DOHH2 (cell line): ENCODE data around the gene TRAF4.

Experiments
- H3F3A ChIP-seq: fragments of 200-600 bp; sonication (generic), shearing (Covaris generic); 2 replicates; pipeline ENCODE4 v1.6.0; 2016; ENCODE audit warnings: antibody characterized with exemption, mild to moderate bottlenecking; ENCODE audit not compliant: control insufficient read depth, insufficient read depth
- H3K27ac ChIP-seq: fragments of 200-600 bp; sonication (generic); 2 replicates; pipeline ENCODE4 v1.5.1; 2014; ENCODE audit warnings: low read depth, mild to moderate bottlenecking, low read length, moderate library complexity
- H3K27me3 ChIP-seq: fragments of 200-600 bp; sonication (generic); 2 replicates; pipeline ENCODE4 v1.6.1; 2014; ENCODE audit warnings: mild to moderate bottlenecking, low read length, mixed read lengths; ENCODE audit not compliant: control insufficient read depth
- H3K36me3 ChIP-seq: fragments of 200-600 bp; sonication (generic); 2 replicates; pipeline ENCODE4 v1.6.1; 2014; ENCODE audit warnings: mild to moderate bottlenecking, low read length, moderate library complexity, mixed read lengths; ENCODE audit not compliant: control insufficient read depth
- H3K4me1 ChIP-seq: fragments of 200-600 bp; sonication (generic); 2 replicates; pipeline ENCODE4 v1.6.1; 2014; ENCODE audit warnings: mild to moderate bottlenecking, low read length, mixed read lengths; ENCODE audit not compliant: control insufficient read depth
- H3K4me2 ChIP-seq: fragments of 200-600 bp; sonication (generic); 2 replicates; pipeline ENCODE4 v1.6.0; 2014; ENCODE audit warnings: mild to moderate bottlenecking, low read length, moderate library complexity
- H3K4me3 ChIP-seq: fragments of 200-600 bp; sonication (generic); 2 replicates; pipeline ENCODE4 v1.5.1; 2014; ENCODE audit warnings: mild to moderate bottlenecking, low read length, mixed read lengths
- H3K79me2 ChIP-seq: fragments of 200-600 bp; sonication (generic); 2 replicates; pipeline ENCODE4 v1.6.1; 2014; ENCODE audit warnings: mild to moderate bottlenecking, low read length, mixed read lengths; ENCODE audit not compliant: control insufficient read depth
- H3K9me2 ChIP-seq: fragments of 200-600 bp; sonication (generic); replicated peaks from 2 replicates; pipeline ENCODE4 v1.6.1; 2014; ENCODE audit warnings: mild to moderate bottlenecking, low read length, mixed read lengths; ENCODE audit not compliant: control insufficient read depth
- H3K9me3 ChIP-seq: fragments of 200-600 bp; sonication (generic); 2 replicates; pipeline ENCODE4 v1.6.1; 2014; ENCODE audit warnings: antibody characterized with exemption, low read length, mixed read lengths; ENCODE audit not compliant: control insufficient read depth, insufficient read depth
- H4K20me1 ChIP-seq: fragments of 200-600 bp; sonication (generic); 2 replicates; pipeline ENCODE4 v1.6.0; 2014; ENCODE audit warnings: low read depth, mild to moderate bottlenecking, antibody characterized with exemption, low read length, moderate library complexity; ENCODE audit not compliant: control insufficient read depth, insufficient read depth
- CTCF ChIP-seq: fragments of 200-600 bp; sonication (generic); IDR thresholded peaks from one replicate; pipeline ENCODE4 v1.5.1; 2014; ENCODE audit warnings: antibody characterized with exemption, mild to moderate bottlenecking, low read depth, low read length; ENCODE audit not compliant: poor library complexity, severe bottlenecking
- EZH2phosphoT487 ChIP-seq: fragments of 200-600 bp; sonication (generic); IDR thresholded peaks from 2 replicates; pipeline ENCODE4 v1.6.1; 2017; ENCODE audit warnings: borderline replicate concordance, mild to moderate bottlenecking, antibody characterized with exemption, low read length, moderate library complexity, mixed read lengths

Gene TRAF4

GRCh38 chr17:28759256-28759865 is 15.6 kb downstream of the TRAF4 start:
- H4K20me1 ChIP-seq: 0 out of 2 replicates have a peak, but pooled peaks cover 2% of the 10 kb centered on the region
- H3K79me2 ChIP-seq: no peaks in the 10 kb centered on the region
- H3K4me1 ChIP-seq: peaks cover 9% of the 10 kb centered on the region
- H3F3A ChIP-seq: no peaks in the 10 kb centered on the region; the same call in 1 of the 2 replicates
- TF ChIP-seq EZH2phosphoT487 (no peak), CTCF (no peak)
- no peak overlapping the region for H3K4me2 ChIP-seq
- no peak overlapping the region for H3K27ac ChIP-seq
- H3K4me3 ChIP-seq: no peak overlapping the region
- no peaks in the 10 kb centered on the region for H3K9me2 ChIP-seq
- peaks cover 34% of the 10 kb centered on the region for H3K36me3 ChIP-seq
- no peaks in the 10 kb centered on the region for H3K27me3 ChIP-seq
- H3K9me3 ChIP-seq: no peaks in the 10 kb centered on the region

GRCh38 chr17:28760601-28761562 is 17.1 kb downstream of the TRAF4 start:
- Histone ChIP-seq H3K4me2 (no peak overlapping the region), H3K36me3 (peaks cover 34% of the 10 kb centered on the region), H3K4me3 (no peak overlapping the region)

GRCh38 chr17:28763137-28763799 is 19.5 kb downstream of the TRAF4 start:
- Histone ChIP-seq H3F3A (no peaks in the 10 kb centered on the region), H3K4me3 (no peak overlapping the region), H3K4me2 (no peak overlapping the region), H3K36me3 (peaks cover 39% of the 10 kb centered on the region), H3K9me3 (no peaks in the 10 kb centered on the region), H3K27me3 (no peaks in the 10 kb centered on the region), H3K79me2 (no peaks in the 10 kb centered on the region), H3K4me1 (peaks cover 9% of the 10 kb centered on the region), H4K20me1 (no peaks in the 10 kb centered on the region), H3K27ac (no peak overlapping the region), H3K9me2 (no peaks in the 10 kb centered on the region)
- TF ChIP-seq CTCF (no peak), EZH2phosphoT487 (no peak)

More at GRCh38 chr17:28760601-28761562, 17.1 kb downstream of the TRAF4 start:
- Histone ChIP-seq H3K79me2 (no peaks in the 10 kb centered on the region), H3K27ac (no peak overlapping the region), H3K9me2 (no peaks in the 10 kb centered on the region), H3K4me1 (peaks cover 9% of the 10 kb centered on the region), H3K9me3 (no peaks in the 10 kb centered on the region), H3K27me3 (no peaks in the 10 kb centered on the region), H4K20me1 (0 out of 2 replicates have a peak, but pooled peaks cover 2% of the 10 kb centered on the region), H3F3A (no peaks in the 10 kb centered on the region; the same call in 1 of the 2 replicates)
- no peak for TF ChIP-seq EZH2phosphoT487
- TF ChIP-seq CTCF: no peak
